Breast epithelium (tissue), 3 donors: ENCODE results near the gene TMED4.

Source experiments
- CTCF ChIP-seq, 3 donors: fragments of 450-650 bp; IDR thresholded peaks; one replicate each; pipeline ENCODE4 v1.5.1; 2016 to 2017; ENCODE audit warnings: antibody characterized with exemption in 3 of 3, mild to moderate bottlenecking in 3 of 3, moderate library complexity in 3 of 3
- POLR2AphosphoS5 ChIP-seq, 3 donors: sonication (generic); formaldehyde crosslinking; IDR thresholded peaks; one replicate each; pipeline ENCODE4 v1.6.1; 2017; ENCODE audit warnings: antibody characterized with exemption in 3 of 3

- no peak for TF ChIP-seq CTCF (IDR thresholded peaks at IDR 0.05)
- TF ChIP-seq POLR2AphosphoS5 (IDR thresholded peaks at IDR 0.05) = no peak
Observed at GRCh38 chr7:44624318-44624717, 42.3 kb upstream of the TMED4 start.
